Tibial nerve (tissue), 4 donors: ENCODE results near the gene TEC. TPM values are rescaled to one million over a fixed set of nuclear protein-coding genes. Genes with fewer than 3 reads are reported as not detected.

ENCODE experiments used
- DNase-seq, 2 donors: peaks; one replicate each; pipeline ENCODE4 v3.0.0-alpha.2; 2019; ENCODE audit warnings: low spot score in 2 of 2
- H3K27ac ChIP-seq, 4 donors: fragments of 200-600 bp; sonication (generic) in 3 of 4; one replicate each; pipeline ENCODE4 v1.5.1; 2017 to 2019; ENCODE audit warnings: mild to moderate bottlenecking in 1 of 4
- H3K27me3 ChIP-seq, 2 donors: fragments of 200-600 bp; sonication (generic) in 1 of 2; one replicate each; pipeline versions ENCODE4 v1.5.1 to v1.6.0; 2017 to 2019
- H3K36me3 ChIP-seq, 3 donors: fragments of 200-600 bp; sonication (generic); one replicate each; pipeline ENCODE4 v1.5.1; 2018 to 2019
- H3K4me1 ChIP-seq, 4 donors: fragments of 200-600 bp; sonication (generic) in 3 of 4; one replicate each; pipeline ENCODE4 v1.5.1; 2017 to 2019
- H3K4me3 ChIP-seq, 4 donors: fragments of 200-600 bp; sonication (generic) in 3 of 4; one replicate each; pipeline ENCODE4 v1.5.1; 2017 to 2019; ENCODE audit warnings: mild to moderate bottlenecking in 1 of 4, moderate library complexity in 1 of 4
- H3K9me3 ChIP-seq, 4 donors: fragments of 200-600 bp; sonication (generic) in 3 of 4; one replicate each; pipeline ENCODE4 v1.5.1; 2017 to 2019
- EP300 ChIP-seq, 2 donors: sonication (generic); formaldehyde crosslinking; IDR thresholded peaks; one replicate each; pipeline ENCODE4 v1.6.1; 2017; ENCODE audit warnings: antibody characterized with exemption in 2 of 2, mild to moderate bottlenecking in 1 of 2
- POLR2A ChIP-seq, 2 donors: fragments of 450-650 bp; IDR thresholded peaks; one replicate each; pipeline ENCODE4 v1.6.1; 2017; ENCODE audit warnings: antibody characterized with exemption in 2 of 2, mild to moderate bottlenecking in 2 of 2, moderate library complexity in 2 of 2
- WGBS, 2 donors: methylation state at CpG; one replicate each; pipeline ENCODE4 v1.1.5; 2018; 5-methylcytosine and 5-hydroxymethylcytosine counted together
- total RNA-seq, 4 donors: library from RNA; depleted of rRNA; stranded (reverse); fragments of >200 nt; gene quantifications; one replicate each; pipeline ENCODE4 v1.1.0, GENCODE V29; 2016
- TF ChIP-seq, protein P1 (sequence below), 5 experiments: fragments of 200-600 bp in 3 of 5; fragments of 450-650 bp in 2 of 5; sonication (generic) in 3 of 5; IDR thresholded peaks; one replicate each; pipeline ENCODE4 v1.5.1; 2016 to 2019; ENCODE audit warnings: antibody characterized with exemption in 5 of 5, mild to moderate bottlenecking in 3 of 5, moderate library complexity in 2 of 5

TEC gene
- total RNA-seq, 4 donors from 2014 or later = 3.1 to 8.0 (median 5.0) TPM

DNA sequence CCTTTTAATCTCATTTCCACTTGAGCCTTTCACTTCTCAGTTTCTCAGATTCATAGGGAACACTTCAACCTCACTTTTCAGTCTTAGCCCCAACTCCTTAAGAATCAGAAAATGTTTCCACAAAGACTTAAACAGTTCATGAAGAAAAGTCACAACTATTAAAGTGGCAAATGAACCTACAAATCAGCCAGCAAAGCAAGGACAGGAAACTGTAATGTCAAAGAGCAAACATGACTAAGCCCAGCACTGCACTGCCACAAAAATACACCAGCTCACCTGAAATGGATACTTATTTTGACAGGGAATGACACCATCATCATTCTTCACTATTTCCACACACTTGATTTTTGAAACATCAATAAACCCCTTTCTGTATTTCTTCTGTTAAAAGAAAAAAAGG is 93.8 kb downstream of the TEC start:
- no peak for TF ChIP-seq EP300 (IDR thresholded peaks at IDR 0.05)
- TF ChIP-seq, protein P1, sequence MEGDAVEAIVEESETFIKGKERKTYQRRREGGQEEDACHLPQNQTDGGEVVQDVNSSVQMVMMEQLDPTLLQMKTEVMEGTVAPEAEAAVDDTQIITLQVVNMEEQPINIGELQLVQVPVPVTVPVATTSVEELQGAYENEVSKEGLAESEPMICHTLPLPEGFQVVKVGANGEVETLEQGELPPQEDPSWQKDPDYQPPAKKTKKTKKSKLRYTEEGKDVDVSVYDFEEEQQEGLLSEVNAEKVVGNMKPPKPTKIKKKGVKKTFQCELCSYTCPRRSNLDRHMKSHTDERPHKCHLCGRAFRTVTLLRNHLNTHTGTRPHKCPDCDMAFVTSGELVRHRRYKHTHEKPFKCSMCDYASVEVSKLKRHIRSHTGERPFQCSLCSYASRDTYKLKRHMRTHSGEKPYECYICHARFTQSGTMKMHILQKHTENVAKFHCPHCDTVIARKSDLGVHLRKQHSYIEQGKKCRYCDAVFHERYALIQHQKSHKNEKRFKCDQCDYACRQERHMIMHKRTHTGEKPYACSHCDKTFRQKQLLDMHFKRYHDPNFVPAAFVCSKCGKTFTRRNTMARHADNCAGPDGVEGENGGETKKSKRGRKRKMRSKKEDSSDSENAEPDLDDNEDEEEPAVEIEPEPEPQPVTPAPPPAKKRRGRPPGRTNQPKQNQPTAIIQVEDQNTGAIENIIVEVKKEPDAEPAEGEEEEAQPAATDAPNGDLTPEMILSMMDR (IDR thresholded peaks at IDR 0.05) = no peak
- no peak for TF ChIP-seq POLR2A (IDR thresholded peaks at IDR 0.05)
- Histone ChIP-seq H3K27ac (no peak overlapping the region), H3K36me3 (peaks cover 0 to 9% (median 0%) of the 10 kb centered on the region in 3 donors), H3K4me1 (peaks cover 0 to 3% (median 0%) of the 10 kb centered on the region in 4 donors), H3K4me3 (no peak overlapping the region), H3K9me3 (no peaks in the 10 kb centered on the region), H3K27me3 (no peaks in the 10 kb centered on the region)
- DNase-seq = no peak

DNA sequence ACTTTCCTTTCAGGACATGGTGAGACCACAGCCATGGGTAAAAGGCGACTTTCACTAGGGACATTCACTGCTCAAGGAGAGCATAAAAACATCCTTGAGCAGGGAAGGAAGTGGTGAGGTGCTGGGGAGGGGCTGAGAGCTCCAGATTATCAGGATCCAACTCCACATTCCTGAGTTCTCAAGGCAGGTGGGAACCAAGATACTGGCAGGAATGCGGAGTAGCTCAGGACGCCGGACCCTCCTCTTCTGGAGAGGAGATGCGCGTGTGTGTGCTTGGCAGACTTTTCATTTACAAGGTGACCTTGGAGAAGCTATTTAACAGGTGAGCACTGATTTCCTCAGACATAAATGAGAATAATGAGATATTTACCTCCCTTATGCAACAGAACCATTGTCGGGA is 94.3 kb downstream of the TEC start:
- DNase-seq = no peak
- Histone ChIP-seq H3K27ac (no peak overlapping the region), H3K27me3 (no peaks in the 10 kb centered on the region), H3K9me3 (no peaks in the 10 kb centered on the region), H3K36me3 (peaks cover 0 to 9% (median 0%) of the 10 kb centered on the region in 3 donors), H3K4me1 (peaks cover 0 to 3% (median 0%) of the 10 kb centered on the region in 4 donors), H3K4me3 (no peak overlapping the region)
- TF ChIP-seq EP300 (IDR thresholded peaks at IDR 0.05) = no peak
- TF ChIP-seq, protein P1 (IDR thresholded peaks at IDR 0.05) = no peak
- no peak for TF ChIP-seq POLR2A (IDR thresholded peaks at IDR 0.05)
- 71 to 92% methylated on average over 7 of the region's 7 CpGs for WGBS, 2 donors

DNA sequence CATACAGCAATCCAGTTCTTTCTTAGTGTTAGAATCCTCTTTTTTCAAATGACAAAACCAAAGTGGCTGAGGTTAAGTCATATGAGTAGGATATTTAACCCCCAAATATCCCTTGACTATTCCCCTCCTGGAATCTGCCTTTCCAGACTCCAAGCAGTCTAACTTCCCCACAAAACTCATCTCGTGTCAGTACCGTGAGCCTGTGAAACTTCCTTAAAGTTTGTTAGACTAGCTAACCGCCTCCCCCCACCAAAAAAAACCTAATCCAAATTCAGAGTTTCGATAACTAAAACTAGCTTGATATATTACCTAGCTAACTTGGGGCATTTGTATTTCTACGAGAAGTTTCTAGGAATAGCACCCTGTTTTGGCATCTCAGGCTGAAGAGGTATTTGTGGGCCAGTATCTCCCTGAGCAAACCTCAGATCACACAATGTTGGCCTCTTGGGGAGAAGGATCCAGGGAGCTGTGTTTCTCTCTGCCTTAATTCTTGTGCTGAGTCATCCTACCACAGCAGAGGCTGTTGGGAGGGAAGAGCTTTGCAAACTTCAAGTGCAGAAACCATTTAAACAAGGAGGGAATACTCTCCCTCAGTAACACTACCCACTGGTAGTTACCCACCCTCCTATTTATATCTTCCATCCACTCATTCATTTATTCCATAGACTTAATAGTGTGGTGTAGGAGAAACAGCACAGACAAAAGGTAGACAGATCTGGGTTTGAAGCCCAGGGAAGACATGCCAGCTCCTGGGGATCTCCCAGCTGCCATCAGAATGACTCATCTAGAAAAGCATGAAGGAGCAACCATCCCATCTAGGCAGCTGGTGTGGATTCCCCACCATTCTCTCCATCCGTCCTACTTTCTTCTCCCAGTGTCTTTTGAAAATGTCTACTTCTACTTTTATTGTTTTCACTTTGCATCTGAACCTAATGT is 96.3 kb downstream of the TEC start:
- TF ChIP-seq EP300 (IDR thresholded peaks at IDR 0.05) = no peak
- TF ChIP-seq, protein P1 (IDR thresholded peaks at IDR 0.05) = no peak
- TF ChIP-seq POLR2A (IDR thresholded peaks at IDR 0.05) = no peak
- peaks cover 0 to 9% (median 0%) of the 10 kb centered on the region in 3 donors for H3K36me3 ChIP-seq
- no peak overlapping the region for H3K27ac ChIP-seq
- H3K9me3 ChIP-seq = no peaks in the 10 kb centered on the region
- H3K4me1 ChIP-seq = peaks cover 0 to 3% (median 0%) of the 10 kb centered on the region in 4 donors
- no peak overlapping the region for H3K4me3 ChIP-seq
- DNase-seq = no peak
- WGBS, 2 donors = 76 to 81% methylated on average over 6 of the region's 6 CpGs
- H3K27me3 ChIP-seq = no peaks in the 10 kb centered on the region

DNA sequence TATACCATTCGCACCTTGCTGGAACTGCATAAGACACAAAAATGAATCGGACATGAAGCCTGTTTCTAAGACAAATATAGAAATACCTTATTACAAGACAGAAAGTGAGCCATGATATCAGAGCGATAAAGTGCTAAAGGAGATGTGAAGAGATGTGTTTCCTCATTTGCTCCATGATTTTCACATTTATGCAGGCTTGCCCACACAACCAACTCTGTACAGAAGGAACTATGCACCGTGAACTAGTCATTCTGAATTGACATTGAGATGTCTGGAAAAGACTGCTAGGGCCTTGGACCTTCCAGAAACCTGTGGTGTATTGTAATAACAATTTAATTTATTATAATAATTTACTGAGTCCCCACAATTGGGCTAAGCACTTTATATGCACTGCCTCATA is 97.0 kb downstream of the TEC start:
- TF ChIP-seq POLR2A (IDR thresholded peaks at IDR 0.05) (no peak), EP300 (IDR thresholded peaks at IDR 0.05) (no peak)
- TF ChIP-seq, protein P1 (IDR thresholded peaks at IDR 0.05) = no peak

DNA sequence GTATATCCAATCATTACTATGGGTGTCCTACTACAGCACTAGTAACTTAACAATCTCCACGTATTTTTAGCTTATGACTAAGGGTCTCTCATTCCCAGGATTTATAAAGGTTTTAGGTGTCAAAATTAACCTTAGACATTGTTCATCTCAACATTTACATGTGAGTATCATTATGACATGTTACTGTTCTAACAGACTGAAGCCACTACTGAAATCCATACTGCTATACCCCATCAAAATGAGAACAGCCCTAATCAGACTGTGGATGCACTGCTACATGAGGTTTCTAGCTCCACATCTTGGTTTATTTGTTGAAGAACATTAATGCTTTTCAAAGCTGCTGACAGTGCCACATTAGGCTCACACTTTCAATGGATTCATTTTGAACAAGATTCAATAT is 100.0 kb downstream of the TEC start:
- Histone ChIP-seq H3K4me1 (peaks cover 0 to 3% (median 0%) of the 10 kb centered on the region in 4 donors), H3K4me3 (no peak overlapping the region), H3K27me3 (no peaks in the 10 kb centered on the region), H3K27ac (no peak overlapping the region), H3K36me3 (peaks cover 0 to 11% (median 0%) of the 10 kb centered on the region in 3 donors), H3K9me3 (no peaks in the 10 kb centered on the region)
- 59 to 87% methylated on average over 1 of the region's 1 CpG for WGBS, 2 donors
- DNase-seq = no peak
- TF ChIP-seq, protein P1 (IDR thresholded peaks at IDR 0.05) = no peak
- TF ChIP-seq EP300 (IDR thresholded peaks at IDR 0.05) (no peak), POLR2A (IDR thresholded peaks at IDR 0.05) (no peak)

More for the DNA sequence above, 97.0 kb downstream of the TEC start:
- no peak overlapping the region for H3K27ac ChIP-seq
- no peaks in the 10 kb centered on the region for H3K27me3 ChIP-seq
- no peak overlapping the region for H3K4me3 ChIP-seq
- 72 to 96% methylated on average over 4 of the region's 4 CpGs for WGBS, 2 donors
- H3K36me3 ChIP-seq = peaks cover 0 to 9% (median 0%) of the 10 kb centered on the region in 3 donors
- peaks cover 0 to 3% (median 0%) of the 10 kb centered on the region in 4 donors for H3K4me1 ChIP-seq
- no peak for DNase-seq
- H3K9me3 ChIP-seq = no peaks in the 10 kb centered on the region
